HUES64 (cell line): ENCODE results near the gene SLC6A3.
"Not testable (repeated sequence)": the region's sequence is repeated elsewhere in the genome, so short reads cannot be mapped to it uniquely, and the experiment has no call there.

ENCODE experiments used
- H3K27ac ChIP-seq: 2 replicates; pipeline ENCODE4 v1.7.0; 2013; ENCODE audit warnings: low read depth, low read length, inconsistent platforms
- H3K27me3 ChIP-seq: 2 replicates; pipeline ENCODE4 v1.6.1; 2013; ENCODE audit warnings: mild to moderate bottlenecking, low read length; ENCODE audit not compliant: insufficient read depth
- H3K36me3 ChIP-seq: 2 replicates; pipeline ENCODE4 v1.6.1; 2013; ENCODE audit warnings: mild to moderate bottlenecking, low read length; ENCODE audit not compliant: insufficient read depth
- H3K4me1 ChIP-seq: 2 replicates; pipeline ENCODE4 v1.6.1; 2013; ENCODE audit warnings: mild to moderate bottlenecking, low read length, moderate library complexity; ENCODE audit not compliant: insufficient read depth
- H3K4me3 ChIP-seq: 2 replicates; pipeline ENCODE4 v1.5.1; 2013; ENCODE audit warnings: mild to moderate bottlenecking, low read length, moderate library complexity
- H3K9ac ChIP-seq: 2 replicates; pipeline ENCODE4 v1.6.1; 2013; ENCODE audit warnings: mild to moderate bottlenecking, low read depth, low read length
- H3K9me3 ChIP-seq: 2 replicates; pipeline ENCODE4 v1.6.1; 2013; ENCODE audit warnings: low read depth, low read length; ENCODE audit not compliant: insufficient read depth
- WGBS: fragments of 150-250, 120-280 bp; methylation state at CpG from one replicate; pipeline ENCODE4 v1.1.7; 2013; ENCODE audit warnings: missing lambda C conversion rate; 5-methylcytosine and 5-hydroxymethylcytosine counted together

The SLC6A3 gene

GRCh38 chr5:1477341-1477740 lies 32.1 kb upstream of the SLC6A3 start:
- no peaks in the 10 kb centered on the region for H3K27me3 ChIP-seq
- no peak overlapping the region for H3K4me3 ChIP-seq
- 96% methylated on average over 16 of the region's 16 CpGs for WGBS
- H3K36me3 ChIP-seq, result peaks cover 89% of the 10 kb centered on the region
- no peaks in the 10 kb centered on the region for H3K4me1 ChIP-seq
- H3K9ac ChIP-seq, result no peak overlapping the region
- H3K9me3 ChIP-seq, result no peaks in the 10 kb centered on the region
- H3K27ac ChIP-seq, result no peak overlapping the region

GRCh38 chr5:1476967-1477310 lies 31.7 kb upstream of the SLC6A3 start:
- Histone ChIP-seq H3K9me3 (no peaks in the 10 kb centered on the region), H3K36me3 (peaks cover 92% of the 10 kb centered on the region), H3K4me1 (no peaks in the 10 kb centered on the region), H3K27me3 (no peaks in the 10 kb centered on the region), H3K4me3 (no peak overlapping the region), H3K27ac (no peak overlapping the region), H3K9ac (no peak overlapping the region)
- WGBS, result 96% methylated on average over 11 of the region's 11 CpGs

GRCh38 chr5:1476181-1476966 lies 31.1 kb upstream of the SLC6A3 start:
- Histone ChIP-seq H3K27me3 (no peaks in the 10 kb centered on the region), H3K36me3 (peaks cover 91% of the 10 kb centered on the region), H3K9me3 (no peaks in the 10 kb centered on the region), H3K4me1 (no peaks in the 10 kb centered on the region), H3K4me3 (no peak overlapping the region), H3K9ac (no peak overlapping the region), H3K27ac (no peak overlapping the region)
- 94% methylated on average over 28 of the region's 28 CpGs for WGBS

GRCh38 chr5:1475544-1475900 lies 30.3 kb upstream of the SLC6A3 start:
- H3K9ac ChIP-seq, H3K4me1 ChIP-seq, H3K9me3 ChIP-seq, H3K27me3 ChIP-seq, H3K4me3 ChIP-seq, H3K27ac ChIP-seq: not testable (repeated sequence)
- 97% methylated on average over 17 of the region's 17 CpGs for WGBS
- peaks cover 92% of the 10 kb centered on the region for H3K36me3 ChIP-seq

- Histone ChIP-seq H3K9me3 (no peaks in the 10 kb centered on the region), H3K4me1 (no peaks in the 10 kb centered on the region), H3K9ac (no peak overlapping the region), H3K4me3 (no peak overlapping the region), H3K27ac (no peak overlapping the region), H3K27me3 (no peaks in the 10 kb centered on the region), H3K36me3 (peaks cover 96% of the 10 kb centered on the region)
- 96% methylated on average over 24 of the region's 24 CpGs for WGBS
Measured at GRCh38 chr5:1474866-1475543, 29.8 kb upstream of the SLC6A3 start.

- Histone ChIP-seq H3K27me3 (no peaks in the 10 kb centered on the region), H3K27ac (no peak overlapping the region), H3K9me3 (no peaks in the 10 kb centered on the region), H3K9ac (no peak overlapping the region), H3K4me3 (no peak overlapping the region), H3K36me3 (peaks cover 93% of the 10 kb centered on the region), H3K4me1 (no peaks in the 10 kb centered on the region)
- WGBS, result 95% methylated on average over 21 of the region's 21 CpGs
Measured at GRCh38 chr5:1474183-1474839, 29.1 kb upstream of the SLC6A3 start.

- no peak overlapping the region for H3K9ac ChIP-seq
- peaks cover 92% of the 10 kb centered on the region for H3K36me3 ChIP-seq
- H3K27me3 ChIP-seq, result no peaks in the 10 kb centered on the region
- no peaks in the 10 kb centered on the region for H3K9me3 ChIP-seq
- no peak overlapping the region for H3K4me3 ChIP-seq
- H3K4me1 ChIP-seq, result no peaks in the 10 kb centered on the region
- H3K27ac ChIP-seq, result no peak overlapping the region
- 97% methylated on average over 12 of the region's 12 CpGs for WGBS
Measured at GRCh38 chr5:1473746-1474145, 28.5 kb upstream of the SLC6A3 start.

GRCh38 chr5:1472964-1473628 lies 27.9 kb upstream of the SLC6A3 start:
- no peaks in the 10 kb centered on the region for H3K27me3 ChIP-seq
- no peak overlapping the region for H3K4me3 ChIP-seq
- no peaks in the 10 kb centered on the region for H3K4me1 ChIP-seq
- H3K27ac ChIP-seq, result no peak overlapping the region
- no peaks in the 10 kb centered on the region for H3K9me3 ChIP-seq
- peaks cover 89% of the 10 kb centered on the region for H3K36me3 ChIP-seq
- no peak overlapping the region for H3K9ac ChIP-seq
- WGBS, result 97% methylated on average over 23 of the region's 23 CpGs

GRCh38 chr5:1471997-1472963 lies 27.0 kb upstream of the SLC6A3 start:
- 95% methylated on average over 27 of the region's 27 CpGs for WGBS

GRCh38 chr5:1471240-1471853 lies 26.1 kb upstream of the SLC6A3 start:
- no peak overlapping the region for H3K9ac ChIP-seq
- no peak overlapping the region for H3K27ac ChIP-seq
- no peaks in the 10 kb centered on the region for H3K4me1 ChIP-seq
- no peaks in the 10 kb centered on the region for H3K9me3 ChIP-seq
- no peaks in the 10 kb centered on the region for H3K27me3 ChIP-seq
- WGBS, result 97% methylated on average over 8 of the region's 8 CpGs
- no peak overlapping the region for H3K4me3 ChIP-seq
- peaks cover 91% of the 10 kb centered on the region for H3K36me3 ChIP-seq

More at GRCh38 chr5:1471997-1472963, 27.0 kb upstream of the SLC6A3 start:
- no peaks in the 10 kb centered on the region for H3K27me3 ChIP-seq
- H3K9me3 ChIP-seq, result no peaks in the 10 kb centered on the region
- H3K4me1 ChIP-seq, result no peaks in the 10 kb centered on the region
- H3K36me3 ChIP-seq, result peaks cover 91% of the 10 kb centered on the region
- H3K4me3 ChIP-seq, result no peak overlapping the region
- H3K9ac ChIP-seq, result no peak overlapping the region
- no peak overlapping the region for H3K27ac ChIP-seq
